HepG2 (cell line): ENCODE results near the gene BRCA1. TPM values are rescaled to one million over a fixed set of nuclear protein-coding genes. Genes with fewer than 3 reads are reported as not detected.

ENCODE experiments used
- ARNTL ChIP-seq: sonication (generic); formaldehyde crosslinking; IDR thresholded peaks from 2 replicates; pipeline ENCODE4 v1.4.0; 2020; ENCODE audit warnings: mild to moderate bottlenecking, missing genetic modification reagents
- CBFB ChIP-seq: sonication (generic); formaldehyde crosslinking; IDR thresholded peaks from 2 replicates; pipeline ENCODE4 v1.4.0; 2020; ENCODE audit warnings: missing genetic modification reagents
- CREB3 ChIP-seq: sonication (generic); formaldehyde crosslinking; IDR thresholded peaks from 2 replicates; pipeline ENCODE4 v1.5.0; 2020; ENCODE audit warnings: missing genetic modification reagents
- HDAC2 ChIP-seq: sonication (generic); formaldehyde crosslinking; IDR thresholded peaks from 2 replicates; pipeline ENCODE4 v1.4.0; 2020; ENCODE audit warnings: missing genetic modification reagents
- KLF13 ChIP-seq: sonication (generic); formaldehyde crosslinking; IDR thresholded peaks from 2 replicates; pipeline ENCODE4 v1.4.0; 2020; ENCODE audit warnings: mild to moderate bottlenecking, missing genetic modification reagents
- MAFG ChIP-seq: sonication (generic); formaldehyde crosslinking; IDR thresholded peaks from 2 replicates; pipeline ENCODE4 v1.5.1; 2020; ENCODE audit warnings: mild to moderate bottlenecking, missing genetic modification reagents
- MLLT10 ChIP-seq: sonication (generic); formaldehyde crosslinking; IDR thresholded peaks from 2 replicates; pipeline ENCODE4 v1.4.0; 2020; ENCODE audit warnings: missing genetic modification reagents
- NFE2L1 ChIP-seq: sonication (generic); formaldehyde crosslinking; IDR thresholded peaks from 2 replicates; pipeline ENCODE4 v1.4.0; 2020; ENCODE audit warnings: missing genetic modification reagents, mild to moderate bottlenecking, borderline replicate concordance
- NFIC ChIP-seq: IDR thresholded peaks from 2 replicates; pipeline ENCODE4 v1.6.1; 2012; ENCODE audit warnings: mild to moderate bottlenecking, low read length, inconsistent platforms
- RELA ChIP-seq: sonication (generic); formaldehyde crosslinking; IDR thresholded peaks from 2 replicates; pipeline ENCODE4 v1.4.0; 2020; ENCODE audit warnings: missing genetic modification reagents
- YY1 ChIP-seq: IDR thresholded peaks from 2 replicates; pipeline ENCODE4 v1.6.1; 2011; ENCODE audit warnings: low read length, low read depth, moderate library complexity, mild to moderate bottlenecking; ENCODE audit not compliant: insufficient read depth, insufficient replicate concordance
- ZFYVE20 ChIP-seq: sonication (generic); formaldehyde crosslinking; IDR thresholded peaks from 2 replicates; pipeline ENCODE4 v1.8.0; 2023; ENCODE audit warnings: low read depth, mild to moderate bottlenecking, moderate library complexity, missing genetic modification reagents, borderline replicate concordance
- ZNF451 ChIP-seq: sonication (generic); formaldehyde crosslinking; IDR thresholded peaks from 2 replicates; pipeline ENCODE4 v1.5.0; 2020; ENCODE audit warnings: mild to moderate bottlenecking, missing genetic modification reagents
- ZNF777 ChIP-seq: sonication (generic); formaldehyde crosslinking; IDR thresholded peaks from 2 replicates; pipeline ENCODE4 v1.4.0; 2020; ENCODE audit warnings: missing genetic modification reagents
- polyA plus RNA-seq, 8 experiments: library from polyadenylated mRNA; depleted of rRNA in 3 of 8; stranded (reverse) in 7 of 8; unstranded in 1 of 8; fragments of >200 nt; fragmentation: Illumina TruSeq in 4 of 8; extraction: Trizol in 4 of 8; gene quantifications; 2 replicates each; pipeline versions ENCODE4 v1.2.1 to v1.2.3, GENCODE V29; 2011 to 2016; ENCODE audit warnings: low read depth in 4 of 8, missing spikeins in 1 of 8, mixed read lengths in 1 of 8; ENCODE audit not compliant: insufficient read depth in 1 of 8
- total RNA-seq, 5 experiments: library from RNA; depleted of rRNA; stranded (reverse); fragments of >200 nt; fragmentation: Illumina TruSeq; extraction: Trizol; gene quantifications; 2 replicates each; pipeline ENCODE4 v1.2.3, GENCODE V29; 2016; ENCODE audit warnings: low read depth in 1 of 5
- TF ChIP-seq, protein P1 (sequence below): sonication (generic); formaldehyde crosslinking; IDR thresholded peaks from 2 replicates; pipeline ENCODE4 v1.5.0; 2020; ENCODE audit warnings: missing genetic modification reagents
- TF ChIP-seq, protein P2 (sequence below): sonication (generic); formaldehyde crosslinking; IDR thresholded peaks from 2 replicates; pipeline ENCODE4 v1.5.0; 2020; ENCODE audit warnings: mild to moderate bottlenecking, missing genetic modification reagents
- TF ChIP-seq, protein P3 (sequence below): sonication (generic); formaldehyde crosslinking; IDR thresholded peaks from 2 replicates; pipeline ENCODE4 v1.4.0; 2020; ENCODE audit warnings: missing genetic modification reagents
- TF ChIP-seq, protein P4 (sequence below): IDR thresholded peaks from 2 replicates; pipeline ENCODE4 v1.6.1; 2016; ENCODE audit warnings: low read depth, control low read depth

BRCA1 gene
- total and polyA plus RNA-seq, 2 of the 13 experiments (the other 11 are each of a cell fraction or from before 2014, with no cell fraction given) = 13.3 to 37.5 TPM

DNA sequence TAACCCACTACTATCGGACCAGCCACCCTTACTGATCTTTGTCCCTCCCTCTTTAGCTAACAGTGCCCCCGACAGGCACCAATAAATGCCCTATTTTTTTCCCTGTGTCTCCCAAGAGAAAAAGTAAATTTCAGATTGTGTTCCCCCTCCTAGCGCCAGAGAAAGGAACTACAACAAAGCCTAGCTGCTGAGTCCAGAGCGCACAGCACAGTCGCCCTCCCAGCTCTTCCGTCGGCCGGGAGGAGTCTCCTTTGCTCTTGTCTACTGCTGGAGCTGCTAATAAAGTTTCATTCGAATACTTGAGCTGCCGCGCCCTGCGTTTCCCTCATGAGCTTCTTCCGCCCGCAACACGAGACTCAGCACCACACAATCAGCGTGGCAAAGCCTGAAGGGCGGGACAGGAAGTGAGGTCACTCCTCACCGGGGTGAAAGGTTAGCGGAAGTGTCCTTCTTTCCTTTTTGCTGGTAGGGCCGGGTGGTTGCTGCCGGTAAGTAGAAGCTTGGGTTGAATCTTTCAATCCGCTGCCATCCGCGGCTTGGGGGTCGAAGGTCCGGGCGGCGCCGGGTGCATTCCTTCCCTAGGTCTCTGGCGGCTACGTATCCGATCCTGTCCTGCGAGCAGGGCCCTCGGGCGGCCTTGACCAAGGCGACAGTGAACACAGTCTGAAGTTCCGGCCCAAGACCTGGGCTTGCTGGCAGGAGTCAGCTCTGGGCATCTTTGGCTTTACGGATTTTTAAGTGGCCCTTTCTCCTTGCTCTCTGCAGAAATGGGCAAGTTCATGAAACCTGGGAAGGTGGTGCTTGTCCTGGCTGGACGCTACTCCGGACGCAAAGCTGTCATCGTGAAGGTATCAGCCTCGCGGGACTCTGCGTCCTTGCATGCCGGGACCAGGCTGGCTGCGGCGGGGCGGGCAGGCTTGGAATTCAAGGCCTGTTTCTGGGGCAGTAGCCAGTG, 126.9 kb downstream of the BRCA1 start, which contains the start of gene RPL27 (continued):
- TF ChIP-seq, protein P1, sequence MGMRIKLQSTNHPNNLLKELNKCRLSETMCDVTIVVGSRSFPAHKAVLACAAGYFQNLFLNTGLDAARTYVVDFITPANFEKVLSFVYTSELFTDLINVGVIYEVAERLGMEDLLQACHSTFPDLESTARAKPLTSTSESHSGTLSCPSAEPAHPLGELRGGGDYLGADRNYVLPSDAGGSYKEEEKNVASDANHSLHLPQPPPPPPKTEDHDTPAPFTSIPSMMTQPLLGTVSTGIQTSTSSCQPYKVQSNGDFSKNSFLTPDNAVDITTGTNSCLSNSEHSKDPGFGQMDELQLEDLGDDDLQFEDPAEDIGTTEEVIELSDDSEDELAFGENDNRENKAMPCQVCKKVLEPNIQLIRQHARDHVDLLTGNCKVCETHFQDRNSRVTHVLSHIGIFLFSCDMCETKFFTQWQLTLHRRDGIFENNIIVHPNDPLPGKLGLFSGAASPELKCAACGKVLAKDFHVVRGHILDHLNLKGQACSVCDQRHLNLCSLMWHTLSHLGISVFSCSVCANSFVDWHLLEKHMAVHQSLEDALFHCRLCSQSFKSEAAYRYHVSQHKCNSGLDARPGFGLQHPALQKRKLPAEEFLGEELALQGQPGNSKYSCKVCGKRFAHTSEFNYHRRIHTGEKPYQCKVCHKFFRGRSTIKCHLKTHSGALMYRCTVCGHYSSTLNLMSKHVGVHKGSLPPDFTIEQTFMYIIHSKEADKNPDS = peak; percentile 87; the same call in 1 of the 2 replicates
- peak; percentile 83 for TF ChIP-seq NFIC
- TF ChIP-seq, protein P2, sequence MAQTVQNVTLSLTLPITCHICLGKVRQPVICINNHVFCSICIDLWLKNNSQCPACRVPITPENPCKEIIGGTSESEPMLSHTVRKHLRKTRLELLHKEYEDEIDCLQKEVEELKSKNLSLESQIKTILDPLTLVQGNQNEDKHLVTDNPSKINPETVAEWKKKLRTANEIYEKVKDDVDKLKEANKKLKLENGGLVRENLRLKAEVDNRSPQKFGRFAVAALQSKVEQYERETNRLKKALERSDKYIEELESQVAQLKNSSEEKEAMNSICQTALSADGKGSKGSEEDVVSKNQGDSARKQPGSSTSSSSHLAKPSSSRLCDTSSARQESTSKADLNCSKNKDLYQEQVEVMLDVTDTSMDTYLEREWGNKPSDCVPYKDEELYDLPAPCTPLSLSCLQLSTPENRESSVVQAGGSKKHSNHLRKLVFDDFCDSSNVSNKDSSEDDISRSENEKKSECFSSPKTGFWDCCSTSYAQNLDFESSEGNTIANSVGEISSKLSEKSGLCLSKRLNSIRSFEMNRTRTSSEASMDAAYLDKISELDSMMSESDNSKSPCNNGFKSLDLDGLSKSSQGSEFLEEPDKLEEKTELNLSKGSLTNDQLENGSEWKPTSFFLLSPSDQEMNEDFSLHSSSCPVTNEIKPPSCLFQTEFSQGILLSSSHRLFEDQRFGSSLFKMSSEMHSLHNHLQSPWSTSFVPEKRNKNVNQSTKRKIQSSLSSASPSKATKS = peak; percentile 84; the same call in 1 of the 2 replicates
- TF ChIP-seq ZNF451 = peak; percentile 21; the same call in 1 of the 2 replicates
- TF ChIP-seq MAFG (CRISPR knock-in tag) = no peak
- peak; percentile 82 for TF ChIP-seq YY1
- TF ChIP-seq CREB3 (CRISPR knock-in tag) = no peak; the same call in 1 of the 2 replicates
- peak; percentile 96 for TF ChIP-seq CBFB
- TF ChIP-seq RELA (CRISPR knock-in tag) = peak; percentile 31; the same call in 1 of the 2 replicates
- peak; percentile 63; the same call in 1 of the 2 replicates for TF ChIP-seq NFE2L1 (CRISPR knock-in tag)
- TF ChIP-seq KLF13 = peak; percentile 64; the same call in 1 of the 2 replicates
- TF ChIP-seq, protein P3, sequence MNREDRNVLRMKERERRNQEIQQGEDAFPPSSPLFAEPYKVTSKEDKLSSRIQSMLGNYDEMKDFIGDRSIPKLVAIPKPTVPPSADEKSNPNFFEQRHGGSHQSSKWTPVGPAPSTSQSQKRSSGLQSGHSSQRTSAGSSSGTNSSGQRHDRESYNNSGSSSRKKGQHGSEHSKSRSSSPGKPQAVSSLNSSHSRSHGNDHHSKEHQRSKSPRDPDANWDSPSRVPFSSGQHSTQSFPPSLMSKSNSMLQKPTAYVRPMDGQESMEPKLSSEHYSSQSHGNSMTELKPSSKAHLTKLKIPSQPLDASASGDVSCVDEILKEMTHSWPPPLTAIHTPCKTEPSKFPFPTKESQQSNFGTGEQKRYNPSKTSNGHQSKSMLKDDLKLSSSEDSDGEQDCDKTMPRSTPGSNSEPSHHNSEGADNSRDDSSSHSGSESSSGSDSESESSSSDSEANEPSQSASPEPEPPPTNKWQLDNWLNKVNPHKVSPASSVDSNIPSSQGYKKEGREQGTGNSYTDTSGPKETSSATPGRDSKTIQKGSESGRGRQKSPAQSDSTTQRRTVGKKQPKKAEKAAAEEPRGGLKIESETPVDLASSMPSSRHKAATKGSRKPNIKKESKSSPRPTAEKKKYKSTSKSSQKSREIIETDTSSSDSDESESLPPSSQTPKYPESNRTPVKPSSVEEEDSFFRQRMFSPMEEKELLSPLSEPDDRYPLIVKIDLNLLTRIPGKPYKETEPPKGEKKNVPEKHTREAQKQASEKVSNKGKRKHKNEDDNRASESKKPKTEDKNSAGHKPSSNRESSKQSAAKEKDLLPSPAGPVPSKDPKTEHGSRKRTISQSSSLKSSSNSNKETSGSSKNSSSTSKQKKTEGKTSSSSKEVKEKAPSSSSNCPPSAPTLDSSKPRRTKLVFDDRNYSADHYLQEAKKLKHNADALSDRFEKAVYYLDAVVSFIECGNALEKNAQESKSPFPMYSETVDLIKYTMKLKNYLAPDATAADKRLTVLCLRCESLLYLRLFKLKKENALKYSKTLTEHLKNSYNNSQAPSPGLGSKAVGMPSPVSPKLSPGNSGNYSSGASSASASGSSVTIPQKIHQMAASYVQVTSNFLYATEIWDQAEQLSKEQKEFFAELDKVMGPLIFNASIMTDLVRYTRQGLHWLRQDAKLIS (CRISPR knock-in tag) = peak; percentile 87
- peak; percentile 75 for TF ChIP-seq ZNF777 (CRISPR knock-in tag)
- peak; percentile 97 for TF ChIP-seq ARNTL
- 0 out of 2 replicates have a peak, but pooled peaks have one; percentile 34 for TF ChIP-seq MLLT10
- peak; percentile 99 for TF ChIP-seq HDAC2 (CRISPR knock-in tag)
- TF ChIP-seq, protein P4, sequence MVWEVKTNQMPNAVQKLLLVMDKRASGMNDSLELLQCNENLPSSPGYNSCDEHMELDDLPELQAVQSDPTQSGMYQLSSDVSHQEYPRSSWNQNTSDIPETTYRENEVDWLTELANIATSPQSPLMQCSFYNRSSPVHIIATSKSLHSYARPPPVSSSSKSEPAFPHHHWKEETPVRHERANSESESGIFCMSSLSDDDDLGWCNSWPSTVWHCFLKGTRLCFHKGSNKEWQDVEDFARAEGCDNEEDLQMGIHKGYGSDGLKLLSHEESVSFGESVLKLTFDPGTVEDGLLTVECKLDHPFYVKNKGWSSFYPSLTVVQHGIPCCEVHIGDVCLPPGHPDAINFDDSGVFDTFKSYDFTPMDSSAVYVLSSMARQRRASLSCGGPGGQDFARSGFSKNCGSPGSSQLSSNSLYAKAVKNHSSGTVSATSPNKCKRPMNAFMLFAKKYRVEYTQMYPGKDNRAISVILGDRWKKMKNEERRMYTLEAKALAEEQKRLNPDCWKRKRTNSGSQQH (CRISPR knock-in tag) = peak; percentile 92
- no peak for TF ChIP-seq ZFYVE20 (CRISPR knock-in tag)
